COLO668 (cell line): Measurements from ENCODE around the gene COX11.

Experiments
- DNase-seq: peaks from one replicate; lab custom pipeline; 2025; ENCODE audit not compliant: unreplicated experiment; lab: John Stamatoyannopoulos, UW

COX11 gene, protein sequence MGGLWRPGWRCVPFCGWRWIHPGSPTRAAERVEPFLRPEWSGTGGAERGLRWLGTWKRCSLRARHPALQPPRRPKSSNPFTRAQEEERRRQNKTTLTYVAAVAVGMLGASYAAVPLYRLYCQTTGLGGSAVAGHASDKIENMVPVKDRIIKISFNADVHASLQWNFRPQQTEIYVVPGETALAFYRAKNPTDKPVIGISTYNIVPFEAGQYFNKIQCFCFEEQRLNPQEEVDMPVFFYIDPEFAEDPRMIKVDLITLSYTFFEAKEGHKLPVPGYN

DNA sequence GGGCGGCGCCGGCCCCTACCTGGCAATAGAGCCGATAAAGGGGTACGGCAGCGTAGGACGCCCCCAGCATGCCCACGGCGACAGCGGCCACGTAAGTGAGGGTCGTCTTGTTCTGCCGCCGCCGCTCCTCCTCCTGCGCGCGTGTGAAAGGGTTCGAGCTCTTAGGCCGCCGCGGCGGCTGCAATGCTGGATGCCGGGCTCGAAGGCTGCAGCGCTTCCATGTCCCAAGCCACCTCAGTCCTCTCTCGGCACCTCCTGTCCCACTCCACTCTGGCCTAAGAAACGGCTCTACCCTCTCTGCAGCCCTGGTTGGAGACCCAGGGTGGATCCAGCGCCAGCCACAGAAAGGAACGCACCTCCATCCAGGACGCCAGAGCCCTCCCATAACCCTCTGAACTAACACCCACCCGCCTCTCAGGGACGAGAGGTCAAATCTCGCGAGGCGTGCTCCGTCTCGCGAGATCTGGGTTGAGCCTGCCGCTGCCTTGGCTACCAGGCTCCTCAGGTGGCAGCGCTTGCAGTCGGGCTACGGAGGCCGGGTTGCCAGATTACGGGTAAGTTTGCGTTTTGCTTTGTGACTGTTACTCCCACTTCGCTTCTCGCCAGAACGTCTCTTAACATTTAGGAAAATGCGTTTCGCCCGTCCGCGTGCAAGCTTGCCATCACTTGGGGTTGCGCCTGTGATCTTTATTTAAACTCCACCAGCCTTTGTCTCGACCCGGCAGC is at the start of gene COX11, which contains the start of gene STXBP4:
Gene COX11, minus strand, starts transcription at position 393 of the 726 bp plus-strand sequence. Its CDS starts 8 bp downstream, at position 385.
Gene STXBP4, plus strand, starts transcription at position 504 of the 726 bp plus-strand sequence. CDS start 17,455 bp downstream, outside the sequence.
- peak; percentile 93 for DNase-seq

DNA sequence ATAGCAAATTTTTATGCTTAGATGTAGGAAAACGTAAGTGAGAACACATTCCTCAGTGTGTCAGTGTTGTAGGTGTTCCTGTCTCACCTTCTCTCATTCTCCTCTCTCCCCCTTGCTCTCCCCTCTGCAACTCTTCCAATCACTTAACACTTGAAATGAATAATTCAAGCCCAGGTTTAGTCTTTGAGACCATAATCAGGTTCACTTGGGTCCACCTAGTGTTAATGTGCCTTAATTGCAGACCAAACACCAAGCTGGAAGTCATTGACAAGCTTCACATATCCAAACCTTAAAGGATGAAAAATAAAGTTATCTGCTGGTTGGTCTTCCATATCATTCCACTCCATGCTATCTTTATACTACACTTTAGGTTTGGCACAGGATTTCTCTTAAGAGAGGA is 37.1 kb upstream of the COX11 start:
- no peak for DNase-seq

DNA sequence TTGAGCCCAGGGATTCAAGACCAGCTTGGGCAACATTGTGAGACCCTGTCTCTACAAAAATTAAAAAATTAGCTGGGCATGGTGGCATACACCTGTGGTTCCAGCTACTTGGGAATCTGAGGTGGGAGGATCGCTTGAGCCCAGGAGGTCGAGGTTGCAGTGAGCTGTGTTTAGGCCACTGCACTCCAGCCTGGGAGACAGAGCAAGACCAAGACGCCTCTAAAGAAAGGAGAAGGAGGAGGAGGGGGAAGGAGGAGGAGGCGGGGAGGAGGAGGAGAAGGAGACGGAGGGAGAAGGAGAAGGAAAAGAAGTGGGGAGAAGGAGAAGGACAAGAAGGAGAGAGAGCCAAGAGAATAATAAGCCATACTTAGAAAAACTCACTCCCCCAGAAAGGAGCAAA is 36.0 kb upstream of the COX11 start:
- no peak for DNase-seq

DNA sequence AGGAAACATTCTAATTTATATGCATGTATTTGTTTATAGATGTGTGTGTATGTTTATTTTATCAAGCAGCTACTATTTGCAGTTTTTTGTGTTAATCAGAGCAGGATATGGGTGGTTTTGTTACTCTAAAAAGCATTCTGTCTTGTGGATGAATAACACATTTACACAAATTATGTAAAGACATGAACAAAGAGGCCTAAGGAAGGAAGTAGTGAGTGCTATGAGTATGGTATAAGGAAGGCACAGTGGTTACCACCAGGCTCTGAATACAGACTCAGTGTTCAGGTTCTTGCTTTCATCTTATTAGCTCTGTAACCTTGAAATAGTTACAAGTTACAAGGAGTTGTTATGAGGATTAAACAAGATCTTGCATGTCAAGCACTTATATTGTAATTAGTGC is 34.0 kb upstream of the COX11 start:
- DNase-seq = no peak

DNA sequence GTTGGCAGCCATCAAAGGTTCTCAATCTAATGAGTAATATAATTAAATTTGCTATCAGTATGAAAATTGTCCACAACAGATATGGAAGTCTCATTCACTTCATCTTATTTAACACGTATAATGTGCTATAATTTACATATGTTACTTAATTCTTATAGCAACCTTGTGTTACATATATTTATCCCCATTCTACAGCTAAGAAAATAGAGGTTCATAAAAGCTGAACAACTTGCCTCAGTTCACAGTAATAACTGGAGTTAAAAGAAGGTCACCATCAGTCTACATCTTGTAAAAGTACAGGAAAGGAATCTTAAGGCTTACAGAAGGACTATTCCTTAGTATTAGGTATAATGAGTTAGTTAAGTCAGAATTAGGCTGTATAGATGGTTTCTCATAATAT is 28.0 kb upstream of the COX11 start:
- DNase-seq = no peak

DNA sequence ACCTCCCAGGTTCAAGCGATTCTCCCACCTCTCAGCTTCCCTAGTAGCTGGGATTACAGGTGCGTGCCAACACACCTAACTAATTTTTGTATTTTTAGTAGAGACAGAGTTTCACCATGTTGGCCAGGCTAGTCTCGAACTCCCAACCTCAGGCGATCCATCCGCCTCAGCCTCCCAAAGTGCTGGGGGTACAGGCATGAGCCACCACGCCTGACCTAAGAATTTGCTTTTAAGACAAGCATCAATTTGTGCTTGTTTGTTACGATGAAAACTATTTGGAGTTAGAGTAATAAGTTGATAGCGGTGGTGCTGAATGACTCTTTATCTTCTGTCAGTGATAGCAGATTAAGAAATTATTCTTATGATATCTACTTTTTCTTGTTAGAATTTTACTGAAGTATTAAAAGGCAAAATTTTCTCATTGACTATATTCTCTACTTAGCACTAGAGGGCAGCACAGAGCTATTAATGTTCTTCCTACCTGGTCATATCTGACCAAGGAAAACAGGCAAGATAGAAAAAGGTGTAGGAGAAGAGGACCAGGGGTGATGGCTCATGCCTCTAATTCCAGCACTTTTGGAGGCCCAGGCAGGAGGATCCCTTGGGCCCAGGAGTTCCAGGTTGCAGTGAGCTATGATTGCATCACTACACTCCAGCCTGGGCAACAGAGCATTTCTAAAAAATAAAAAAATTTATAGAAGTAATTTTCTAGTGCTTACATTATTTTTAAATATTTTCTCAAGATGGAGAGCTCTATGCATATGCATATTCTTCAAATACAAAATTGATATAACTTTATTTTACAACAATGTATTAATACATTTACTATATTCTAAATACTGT is 24.6 kb upstream of the COX11 start:
- no peak for DNase-seq

DNA sequence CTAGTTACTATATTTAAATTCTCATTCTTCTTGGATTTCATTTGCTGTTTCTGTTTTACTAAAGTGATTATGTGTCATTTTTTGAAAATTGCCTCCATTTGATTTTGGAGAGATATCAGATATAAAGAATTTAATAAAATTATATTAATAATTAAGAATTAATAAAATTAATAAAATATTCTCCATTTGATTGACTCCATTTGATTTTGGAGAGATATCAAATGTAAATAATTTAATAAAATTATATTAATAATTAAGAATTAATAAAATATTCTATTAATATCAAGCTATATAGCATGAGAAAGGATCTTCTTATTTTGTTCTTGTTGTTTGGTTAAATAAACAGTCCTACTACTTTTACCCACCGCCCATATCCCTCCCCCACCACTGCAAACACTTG is 23.1 kb upstream of the COX11 start:
- DNase-seq = no peak

DNA sequence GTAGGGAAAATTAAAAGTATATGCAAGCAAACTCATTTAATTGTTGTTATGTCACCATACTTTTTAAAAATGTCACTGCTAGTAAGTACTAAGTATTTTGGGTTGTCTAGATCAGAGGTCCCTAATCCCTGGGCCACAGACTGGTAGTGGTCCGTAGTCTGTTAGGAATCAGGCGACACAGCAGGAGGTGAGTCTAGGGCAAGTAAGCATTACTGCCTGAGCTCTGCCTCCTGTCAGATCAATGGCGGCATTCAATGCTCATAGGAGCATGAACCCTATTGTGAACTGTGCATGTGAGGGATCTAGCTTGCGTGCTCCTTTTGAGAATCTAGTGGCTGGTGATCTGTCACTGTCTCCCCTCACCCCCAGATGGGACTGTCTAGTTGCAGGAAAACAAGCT is 21.7 kb upstream of the COX11 start:
- DNase-seq = no peak

DNA sequence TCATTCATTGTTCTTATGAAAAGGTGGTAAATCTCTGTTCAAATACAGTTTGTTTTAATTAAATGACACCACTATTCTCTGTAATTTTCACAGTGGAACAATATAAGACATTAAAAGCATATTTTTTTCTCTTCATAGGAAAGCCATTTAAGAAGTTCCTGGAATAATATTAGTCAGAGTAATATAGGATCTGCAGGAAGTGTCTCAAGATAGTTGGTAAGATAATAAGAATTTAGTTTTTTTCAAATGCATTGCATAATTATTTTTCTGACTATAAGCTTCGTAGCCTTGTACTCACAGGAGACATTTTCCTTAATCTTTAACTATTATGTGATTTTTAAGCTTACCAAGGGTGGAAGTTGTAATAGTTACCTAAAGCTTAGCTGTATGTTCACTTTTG is 17.0 kb upstream of the COX11 start:
- DNase-seq = no peak

DNA sequence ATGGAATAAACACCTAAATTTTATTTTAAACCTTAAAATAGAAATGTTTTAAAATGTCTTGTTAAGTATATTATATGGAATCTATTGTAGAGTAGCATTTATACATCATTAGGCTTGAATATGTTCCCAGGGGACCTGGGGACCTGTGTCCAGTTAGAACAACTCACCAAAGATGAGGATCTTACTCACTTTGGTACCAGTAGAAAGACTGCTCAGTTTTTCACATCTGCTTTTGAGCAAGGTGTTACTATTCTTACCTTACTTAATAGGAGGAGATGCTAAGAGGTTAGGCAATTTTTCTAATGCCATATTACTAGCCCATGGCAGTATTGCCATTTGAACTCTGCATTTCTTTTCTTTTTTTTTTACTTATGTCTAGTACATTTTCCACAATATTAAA is 14.8 kb upstream of the COX11 start:
- DNase-seq = no peak

DNA sequence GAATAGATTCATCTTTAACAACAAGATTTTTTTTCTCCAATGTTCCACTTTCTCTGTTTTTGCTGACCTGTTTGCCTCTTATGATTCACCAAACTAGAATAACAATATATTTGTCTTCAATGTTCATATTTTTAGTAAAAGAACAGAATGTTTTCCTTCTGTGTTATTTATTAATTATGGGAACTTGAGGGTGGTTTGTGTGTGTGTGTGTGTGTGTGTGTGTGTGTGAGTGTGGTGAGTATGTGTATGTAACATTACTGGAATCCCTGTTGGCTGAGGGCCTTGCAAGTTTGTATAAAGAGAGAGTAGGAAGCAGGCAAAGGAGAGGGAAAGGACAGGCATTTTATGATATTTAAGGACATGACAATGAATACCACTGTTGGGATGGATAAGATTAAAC is 13.9 kb upstream of the COX11 start:
- DNase-seq = no peak

DNA sequence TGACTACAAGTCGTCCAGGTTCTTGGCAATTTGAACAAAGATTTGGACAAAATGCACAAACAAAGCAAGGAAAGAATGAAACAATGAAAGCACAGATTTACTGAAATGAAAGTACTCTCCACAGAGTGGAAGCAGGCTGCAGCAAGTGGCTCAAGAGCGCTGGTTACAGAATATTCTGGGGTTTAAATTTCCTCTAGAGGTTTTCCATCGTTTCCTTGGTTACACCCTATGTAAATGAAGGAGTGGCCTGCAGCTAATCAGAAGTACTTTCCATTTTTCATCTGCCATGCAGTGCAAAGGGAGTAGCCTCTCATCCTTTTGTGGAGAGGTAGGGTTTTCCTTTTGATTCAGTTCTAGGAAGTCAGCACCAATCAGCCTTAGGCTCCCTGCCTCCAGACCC is 11.9 kb upstream of the COX11 start:
- DNase-seq = no peak

DNA sequence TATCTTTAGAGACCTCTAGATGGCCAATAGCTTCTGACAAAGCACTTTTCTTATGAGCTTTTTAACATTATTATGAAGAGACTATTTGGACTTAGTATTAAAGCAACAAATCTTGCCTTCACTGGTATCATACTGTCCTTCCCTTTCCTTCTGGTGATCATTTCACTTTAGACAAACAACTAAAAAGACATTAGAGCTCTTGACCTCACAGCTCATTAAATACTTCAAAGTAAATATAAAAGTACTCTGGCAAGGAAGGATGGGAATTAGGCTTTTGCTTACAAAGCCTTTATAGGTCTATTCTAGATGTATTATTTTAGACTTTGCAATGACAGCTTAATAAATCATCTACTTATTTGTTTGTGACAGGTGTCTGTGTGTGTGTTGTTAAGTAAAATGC is 11.2 kb upstream of the COX11 start:
- no peak for DNase-seq

DNA sequence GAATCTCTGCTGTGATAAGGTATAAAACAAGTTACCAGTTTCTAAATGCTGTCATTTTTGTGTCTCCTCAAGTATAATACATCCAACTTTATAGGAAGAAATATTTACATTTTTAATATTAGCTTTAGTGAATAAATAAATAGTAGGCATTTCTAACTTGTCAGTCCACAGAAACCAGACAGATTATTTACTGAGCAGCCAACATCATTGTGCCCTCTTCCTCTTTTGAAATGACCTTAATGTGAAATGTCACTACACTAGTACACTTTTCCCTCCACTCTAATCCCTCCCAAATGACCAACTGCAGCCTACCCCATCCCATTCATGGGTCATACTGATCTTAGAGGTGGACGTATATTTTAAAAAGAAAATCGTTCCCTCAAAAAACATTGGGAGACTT is 9.3 kb upstream of the COX11 start:
- DNase-seq = no peak

DNA sequence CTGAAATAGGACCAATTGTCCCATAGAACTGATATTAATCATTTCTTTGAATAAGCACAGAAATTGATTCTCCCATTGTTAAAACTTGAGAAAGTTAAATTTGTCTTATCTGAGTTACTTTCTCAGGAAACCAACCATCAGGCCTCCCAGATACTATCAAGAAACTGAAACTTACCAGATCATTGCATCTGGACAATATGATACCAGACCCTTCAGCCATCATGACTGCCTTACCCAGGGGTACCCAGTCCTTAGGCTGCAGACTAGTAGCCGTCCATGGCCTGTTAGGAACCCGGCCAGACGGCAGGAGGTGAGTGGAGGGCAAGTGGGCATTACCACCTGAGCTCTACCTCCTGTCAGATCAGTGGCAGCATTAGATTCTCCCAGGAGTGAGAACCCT is 7.9 kb upstream of the COX11 start:
- DNase-seq = no peak

DNA sequence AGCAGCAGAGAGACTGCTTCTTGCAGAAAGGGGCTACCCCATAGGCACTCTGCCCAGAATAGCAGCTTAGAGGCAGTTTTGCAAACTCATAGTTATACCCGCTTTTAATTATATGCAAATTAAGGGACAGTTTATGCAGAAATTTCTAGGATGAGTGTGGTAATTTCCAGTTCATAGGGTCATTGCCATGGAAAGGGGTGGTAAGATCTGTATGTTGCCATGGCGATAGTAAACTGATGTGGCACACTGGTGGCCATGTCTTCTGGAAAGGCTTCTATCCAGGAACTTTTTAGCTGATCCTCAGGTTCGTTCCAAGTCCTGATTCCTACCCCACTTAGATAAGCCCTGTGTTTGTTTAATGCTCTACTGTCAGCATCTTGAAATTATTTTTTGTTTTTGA is 6.3 kb upstream of the COX11 start:
- no peak for DNase-seq

DNA sequence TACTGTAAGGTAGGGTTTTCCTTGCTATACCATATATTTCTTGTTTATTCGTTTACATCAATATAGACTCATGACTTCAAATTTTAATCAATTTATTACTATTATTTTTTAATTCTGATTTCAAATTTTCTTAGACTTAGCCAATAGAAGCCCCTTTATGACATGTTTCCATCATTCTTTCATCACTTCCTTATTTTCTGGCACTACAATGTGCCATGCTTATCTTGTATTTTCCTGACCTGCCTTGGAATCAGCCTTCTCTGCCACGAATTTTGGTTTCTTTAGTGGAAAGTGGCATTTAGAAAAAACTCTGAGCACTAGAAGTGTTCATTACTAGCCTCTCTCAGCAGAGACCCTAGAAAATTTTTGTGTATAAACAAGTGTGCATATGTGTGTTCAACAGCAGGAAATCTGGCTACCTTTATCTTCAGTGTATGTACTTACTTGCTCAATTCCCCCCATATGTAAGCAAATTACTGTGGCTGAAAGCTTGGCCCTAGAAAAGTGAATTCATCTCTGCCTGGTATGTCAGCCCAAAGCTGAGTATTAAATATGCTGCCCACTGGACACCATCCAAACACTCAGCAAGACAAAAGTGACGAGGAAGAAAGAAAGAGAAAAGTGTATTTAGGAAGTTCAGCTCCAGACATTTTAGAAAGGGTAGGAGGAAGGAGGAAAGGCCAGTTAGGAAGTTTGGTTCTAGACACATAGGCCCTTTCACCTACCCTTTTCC is 4.1 kb upstream of the COX11 start:
- no peak for DNase-seq

DNA sequence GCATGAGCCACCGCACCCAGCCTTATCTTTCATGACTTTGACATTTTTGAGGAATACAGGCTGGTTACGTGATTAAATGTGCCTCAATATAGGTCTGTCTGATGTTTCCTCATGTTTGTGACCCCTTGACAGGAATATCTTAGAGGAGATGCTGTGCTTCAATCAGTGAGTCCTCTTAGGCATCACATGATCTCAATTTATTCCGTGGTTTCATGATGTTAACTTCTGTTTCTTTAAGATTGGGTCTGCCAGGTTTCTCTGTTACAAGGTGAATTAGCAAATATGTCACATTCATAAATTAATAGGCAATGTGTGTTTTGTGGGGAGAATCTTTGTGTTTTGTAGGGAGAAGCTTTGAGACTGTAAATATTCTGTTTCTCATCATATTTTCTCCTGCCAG is 3.4 kb upstream of the COX11 start:
- no peak for DNase-seq

DNA sequence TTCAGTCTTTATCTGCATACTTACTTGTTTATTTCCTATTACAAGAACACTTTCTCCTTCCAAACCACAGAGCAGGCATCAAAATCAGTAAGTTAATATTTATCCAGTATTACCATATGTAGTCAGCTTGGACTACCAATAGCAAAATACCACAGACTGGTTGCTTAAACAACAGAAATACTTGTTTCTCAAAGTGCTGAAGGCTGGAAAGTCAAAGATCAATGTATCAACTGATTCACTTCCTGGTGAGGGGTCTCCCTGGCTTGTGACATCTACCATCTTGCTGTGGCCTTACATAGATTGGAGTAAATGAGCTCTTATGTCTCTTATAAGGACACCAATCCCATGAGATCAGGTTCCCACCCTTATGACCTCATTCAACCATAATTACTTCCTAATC is 2.7 kb upstream of the COX11 start:
- DNase-seq = no peak

DNA sequence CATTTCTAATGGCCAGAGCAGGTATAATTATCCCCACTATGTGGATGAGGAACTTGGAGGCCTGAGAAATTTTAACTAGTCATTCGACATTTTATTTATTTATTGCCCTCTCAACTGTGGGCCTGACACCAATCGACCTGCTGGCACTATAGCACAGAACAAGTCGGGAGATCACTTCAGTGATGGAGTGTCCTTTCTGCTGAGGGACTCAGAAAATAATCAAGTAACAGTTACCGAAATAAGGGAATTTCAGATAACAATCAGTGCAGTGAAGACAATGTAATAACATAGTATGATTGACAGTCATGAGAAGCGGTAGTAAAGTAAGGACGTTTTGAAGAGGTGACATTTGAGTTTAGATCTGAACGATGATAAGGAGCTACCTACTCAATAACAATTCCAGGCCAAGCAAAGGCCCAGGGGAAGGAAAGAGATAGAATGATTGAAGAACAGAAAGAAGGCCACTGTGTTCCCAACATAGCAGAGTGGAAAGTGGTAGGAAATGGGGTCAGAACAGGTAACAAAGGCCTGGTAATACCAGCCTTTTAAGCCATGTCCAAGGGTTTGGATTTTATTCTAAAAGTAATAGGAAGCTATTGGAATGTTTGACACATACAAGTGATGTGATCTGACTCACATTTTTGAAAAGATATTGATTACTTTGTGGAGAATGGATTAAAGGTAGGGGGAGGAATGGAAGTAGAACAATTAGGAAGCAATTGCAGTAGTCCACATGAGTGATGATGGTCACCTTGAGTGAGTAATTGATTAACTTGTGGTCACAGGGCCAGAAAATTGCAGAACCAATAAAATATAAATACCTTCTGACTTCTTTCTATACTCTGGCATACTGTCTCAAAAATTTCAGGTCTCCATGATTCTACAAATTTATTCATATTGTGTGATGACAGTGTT is 1.5 kb upstream of the COX11 start:
- no peak for DNase-seq
